Measurements from ENCODE around the gene GOLGA8J.
"Not testable (repeated sequence)": the region's sequence is repeated elsewhere in the genome, so short reads cannot be mapped to it uniquely, and the experiment has no call there.

The GOLGA8J gene, protein sequence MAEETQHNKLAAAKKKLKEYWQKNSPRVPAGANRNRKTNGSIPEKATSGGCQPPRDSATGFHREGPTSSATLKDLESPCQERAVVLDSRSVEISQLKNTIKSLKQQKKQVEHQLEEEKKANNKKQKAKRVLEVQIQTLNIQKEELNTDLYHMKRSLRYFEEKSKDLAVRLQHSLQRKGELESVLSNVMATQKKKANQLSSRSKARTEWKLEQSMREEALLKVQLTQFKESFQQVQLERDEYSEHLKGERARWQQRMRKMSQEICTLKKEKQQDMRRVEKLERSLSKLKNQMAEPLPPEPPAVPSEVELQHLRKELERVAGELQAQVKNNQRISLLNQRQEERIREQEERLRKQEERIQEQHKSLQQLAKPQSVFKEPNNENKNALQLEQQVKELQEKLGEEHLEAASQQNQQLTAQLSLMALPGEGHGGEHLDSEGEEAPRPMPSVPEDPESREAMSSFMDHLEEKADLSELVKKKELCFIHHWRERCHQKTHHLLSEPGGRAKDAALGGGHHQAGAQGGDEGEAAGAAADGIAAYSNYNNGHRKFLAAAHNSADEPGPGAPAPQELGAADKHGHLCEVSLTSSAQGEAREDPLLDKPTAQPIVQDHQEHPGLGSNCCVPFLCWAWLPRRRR

DNA sequence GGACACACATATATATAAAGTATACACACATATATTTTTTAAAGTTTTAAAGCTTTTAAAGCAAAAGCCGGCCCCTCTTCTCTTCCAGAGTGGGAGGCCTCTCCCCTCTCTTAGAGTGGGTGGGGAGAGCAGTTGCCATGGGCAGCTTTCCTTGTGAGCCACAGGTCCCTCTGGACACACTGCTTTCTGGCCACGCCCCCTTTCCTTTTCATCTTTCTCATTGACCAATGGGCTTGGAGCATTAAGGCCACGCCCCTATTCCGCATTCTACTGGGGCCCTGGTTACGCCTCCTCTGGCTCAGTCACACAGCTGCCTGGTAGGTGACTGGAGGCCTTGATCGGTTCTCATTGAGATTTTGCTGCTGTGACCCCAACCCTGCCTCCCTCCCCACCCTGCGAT lies at the start of gene GOLGA8J:
TSS of gene GOLGA8J (plus strand) at position 301 of the 400 bp plus-strand sequence. CDS start at position 399, 98 bp downstream.
- not testable (repeated sequence) for DNase-seq (ENCODE audit: extremely low read depth in 1 of 2, low read depth in 1 of 2)

DNA sequence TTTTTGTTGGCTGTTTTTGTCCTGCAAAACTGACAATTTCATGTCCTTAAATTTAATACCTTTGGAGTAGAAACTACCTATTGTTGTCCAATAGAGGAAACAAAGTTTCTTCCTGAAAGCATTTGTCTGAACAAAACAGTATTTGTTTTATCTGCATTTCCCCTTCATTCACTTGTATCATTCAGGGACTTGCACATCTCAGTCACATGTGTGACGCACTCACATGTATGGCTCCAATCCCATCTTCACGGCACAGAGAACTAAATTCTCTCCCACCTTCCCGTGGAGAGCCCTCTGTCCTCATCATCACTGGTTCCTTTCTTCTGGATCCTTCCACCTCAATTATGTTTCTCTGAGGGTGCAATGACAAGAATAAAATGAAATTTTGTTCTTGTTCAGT lies 49.5 kb upstream of the GOLGA8J start:
- no peak for DNase-seq (ENCODE audit: extremely low read depth in 1 of 2, low read depth in 1 of 2)

DNA sequence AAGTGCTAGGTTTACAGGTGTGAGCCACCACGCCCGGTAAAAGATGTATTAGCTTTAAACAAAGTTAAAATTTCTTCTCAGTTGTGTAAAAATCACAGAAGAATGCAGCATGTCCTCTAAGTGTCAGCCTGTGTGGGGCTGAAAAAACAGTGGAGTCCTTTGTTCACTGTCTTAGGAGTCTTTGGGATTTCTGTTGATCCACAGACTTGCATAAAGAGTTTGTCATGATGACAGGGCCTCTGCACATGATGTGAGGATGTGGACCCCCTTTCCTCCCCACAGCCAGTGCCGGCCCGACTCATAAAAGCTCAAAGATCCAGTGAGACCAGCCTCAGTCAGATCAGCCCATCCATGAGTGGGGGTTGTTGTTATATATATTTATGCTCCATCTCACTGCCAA lies 49.0 kb upstream of the GOLGA8J start:
- no peak for DNase-seq (ENCODE audit: extremely low read depth in 1 of 2, low read depth in 1 of 2)

DNA sequence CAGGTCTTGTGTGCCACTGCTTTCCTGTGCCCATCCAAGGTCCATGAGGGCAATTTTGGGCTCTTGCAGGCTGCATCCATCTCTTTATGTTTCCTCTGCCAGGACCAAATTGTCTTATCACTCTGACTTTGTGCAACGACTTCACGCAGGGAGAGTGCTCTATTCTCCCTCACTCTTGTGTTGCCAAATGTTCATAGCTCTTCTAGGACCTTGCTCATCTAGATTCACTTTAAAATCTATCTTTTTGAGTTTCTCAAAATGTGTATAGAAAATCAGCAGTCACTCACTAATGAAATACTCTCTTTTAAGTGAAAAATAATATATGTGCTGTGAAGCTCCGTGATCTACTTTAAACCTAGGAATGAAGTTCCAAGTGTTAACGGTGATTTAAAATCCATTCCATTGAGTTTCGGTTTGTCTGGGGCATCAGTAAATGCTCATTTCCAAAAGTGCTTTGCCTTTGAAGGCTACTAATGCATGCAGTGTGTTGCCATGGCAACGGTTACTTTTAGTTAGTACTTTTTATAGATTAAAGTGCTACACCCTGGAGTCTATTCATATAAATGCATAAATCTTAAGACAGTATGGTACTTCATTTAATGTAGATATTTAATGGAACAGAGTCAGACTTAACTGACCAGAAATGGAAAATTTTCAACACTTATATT lies 46.6 kb upstream of the GOLGA8J start:
- no peak for DNase-seq (ENCODE audit: extremely low read depth in 1 of 2, low read depth in 1 of 2)

DNA sequence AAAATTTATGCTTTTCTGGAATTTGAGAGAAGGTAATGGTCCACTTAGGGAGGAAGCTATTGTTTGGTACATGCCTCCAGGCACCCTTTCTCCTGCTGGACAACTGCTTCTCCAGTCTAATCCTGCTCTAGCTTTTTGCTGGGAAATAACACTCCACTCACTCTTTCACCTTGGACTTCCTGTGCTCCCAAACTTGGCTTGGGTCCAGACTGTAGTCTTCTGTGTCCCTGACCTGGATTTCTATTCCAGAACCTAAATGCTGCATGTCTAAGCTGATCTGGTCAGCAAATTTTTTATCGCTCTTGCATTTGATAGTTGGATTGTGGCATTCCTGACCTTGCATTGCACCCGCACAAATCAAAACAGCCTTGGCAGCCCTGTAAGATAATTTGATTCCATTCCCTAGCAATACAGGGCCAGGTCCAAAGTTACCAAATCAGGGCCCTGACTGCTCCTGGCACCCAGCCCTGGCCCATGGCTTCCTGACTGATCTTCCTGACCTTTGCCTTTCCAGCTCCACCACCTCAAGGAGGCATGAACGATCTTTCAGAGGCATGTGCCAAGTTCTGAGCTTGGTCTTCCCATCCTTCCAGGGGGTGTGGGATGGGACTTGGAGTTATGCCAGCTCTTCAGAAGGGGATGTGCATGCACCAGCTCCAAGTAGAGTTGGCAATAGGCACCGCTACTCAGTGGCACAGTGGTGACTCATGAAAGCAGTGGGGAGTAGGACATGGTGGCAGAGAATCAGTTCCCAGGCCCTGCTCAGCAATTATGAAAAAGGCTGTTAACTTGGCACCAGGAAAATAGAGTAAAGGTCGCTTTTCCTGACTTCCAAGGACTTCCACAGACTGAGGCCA lies 43.9 kb upstream of the GOLGA8J start:
- DNase-seq (ENCODE audit: extremely low read depth in 1 of 2, low read depth in 1 of 2): no peak

DNA sequence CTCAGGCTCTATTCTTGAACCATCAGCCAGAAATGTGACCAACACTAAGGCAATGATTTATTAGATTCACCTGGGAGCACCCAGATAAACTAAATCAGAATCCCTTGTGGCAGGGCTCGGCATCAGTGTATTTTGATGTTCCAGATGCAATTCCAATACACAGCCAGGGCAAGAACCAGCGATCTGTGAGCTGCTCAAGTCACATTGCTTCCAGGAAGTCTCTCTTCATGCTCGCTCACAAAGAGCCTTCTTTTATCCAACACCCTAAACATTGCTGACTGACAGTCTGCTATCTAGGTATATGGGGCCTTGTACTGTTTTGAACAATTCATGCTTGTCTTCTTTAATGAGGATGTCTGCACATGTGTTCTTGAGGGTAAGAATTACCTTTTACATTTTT lies 40.9 kb upstream of the GOLGA8J start:
- no peak for DNase-seq (ENCODE audit: extremely low read depth in 1 of 2, low read depth in 1 of 2)

DNA sequence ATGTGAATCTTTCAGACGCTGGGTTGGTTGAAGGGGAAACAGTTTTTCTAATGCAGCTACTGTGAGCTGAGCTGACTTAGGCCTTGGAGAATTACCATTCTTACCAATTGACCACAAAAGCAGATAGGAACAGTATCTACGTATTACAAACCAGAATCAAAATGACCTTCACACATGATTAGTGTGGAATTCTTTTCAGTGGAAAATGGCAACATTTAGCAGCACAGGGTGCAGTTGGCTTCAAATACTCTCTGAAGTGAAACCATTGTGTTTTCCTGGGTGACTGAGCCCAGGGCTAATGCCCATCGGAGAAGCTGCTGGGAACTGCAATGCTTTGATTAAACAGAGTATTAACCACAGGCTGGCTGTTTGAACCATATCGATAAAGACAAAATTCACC lies 40.2 kb upstream of the GOLGA8J start:
- DNase-seq (ENCODE audit: extremely low read depth in 1 of 2, low read depth in 1 of 2): no peak

DNA sequence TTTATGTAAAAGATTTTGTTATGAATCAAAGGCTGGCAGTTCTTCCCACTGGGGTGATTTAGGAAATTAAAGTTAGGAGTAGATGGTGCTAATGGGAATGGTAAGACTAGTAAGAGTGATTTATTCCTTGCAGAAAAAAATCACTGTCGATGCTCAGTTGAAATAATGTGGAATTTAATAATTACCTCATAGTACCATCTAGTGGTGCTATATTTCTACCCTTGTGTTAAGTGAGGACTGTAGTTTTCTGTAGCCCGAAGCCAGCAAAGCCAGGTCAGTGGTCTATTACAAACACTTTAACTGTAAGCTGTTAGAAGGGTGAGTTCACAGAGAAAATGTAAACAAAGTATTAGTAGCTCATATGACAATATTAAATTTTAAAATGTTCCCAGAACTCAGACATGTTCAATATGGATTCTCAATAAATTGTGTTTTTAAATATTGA lies 39.5 kb upstream of the GOLGA8J start:
- DNase-seq (ENCODE audit: extremely low read depth in 1 of 2, low read depth in 1 of 2): no peak

DNA sequence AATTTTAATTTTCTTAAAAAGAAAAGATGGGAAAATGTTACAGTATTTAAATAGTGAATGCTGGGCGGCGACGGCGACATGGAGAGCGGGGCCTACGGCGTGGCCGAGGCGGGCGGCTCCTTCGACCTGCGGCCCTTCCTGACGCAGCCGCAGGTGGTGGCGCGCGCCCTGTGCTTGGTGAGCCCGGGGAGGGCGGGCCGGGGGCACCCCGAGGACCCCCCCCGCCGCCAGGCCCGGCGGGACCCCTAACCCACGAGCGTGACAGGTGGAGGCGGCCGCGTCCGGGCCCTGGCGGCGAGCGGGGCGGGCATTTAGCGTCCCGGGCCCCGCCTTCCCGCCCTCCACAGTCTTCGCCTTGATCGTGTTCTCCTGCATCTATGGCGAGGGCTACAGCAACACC lies 38.4 kb upstream of the GOLGA8J start:
- DNase-seq (ENCODE audit: extremely low read depth in 1 of 2, low read depth in 1 of 2): no peak

DNA sequence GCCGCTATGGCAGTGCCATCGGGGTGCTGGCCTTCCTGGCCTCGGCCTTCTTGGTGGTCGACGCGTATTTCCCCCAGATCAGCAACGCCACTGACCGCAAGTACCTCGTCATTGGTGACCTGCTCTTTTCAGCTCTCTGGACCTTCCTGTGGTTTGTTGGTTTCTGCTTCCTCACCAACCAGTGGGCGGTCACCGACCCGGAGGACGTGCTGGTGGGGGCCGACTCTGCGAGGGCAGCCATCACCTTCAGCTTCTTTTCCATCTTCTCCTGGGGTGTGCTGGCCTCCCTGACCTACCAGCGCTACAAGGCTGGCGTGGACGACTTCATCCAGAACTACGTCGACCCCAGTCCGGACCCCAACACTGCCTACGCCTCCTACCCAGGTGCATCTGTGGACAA lies 37.9 kb upstream of the GOLGA8J start:
- not testable (repeated sequence) for DNase-seq (ENCODE audit: extremely low read depth in 1 of 2, low read depth in 1 of 2)

DNA sequence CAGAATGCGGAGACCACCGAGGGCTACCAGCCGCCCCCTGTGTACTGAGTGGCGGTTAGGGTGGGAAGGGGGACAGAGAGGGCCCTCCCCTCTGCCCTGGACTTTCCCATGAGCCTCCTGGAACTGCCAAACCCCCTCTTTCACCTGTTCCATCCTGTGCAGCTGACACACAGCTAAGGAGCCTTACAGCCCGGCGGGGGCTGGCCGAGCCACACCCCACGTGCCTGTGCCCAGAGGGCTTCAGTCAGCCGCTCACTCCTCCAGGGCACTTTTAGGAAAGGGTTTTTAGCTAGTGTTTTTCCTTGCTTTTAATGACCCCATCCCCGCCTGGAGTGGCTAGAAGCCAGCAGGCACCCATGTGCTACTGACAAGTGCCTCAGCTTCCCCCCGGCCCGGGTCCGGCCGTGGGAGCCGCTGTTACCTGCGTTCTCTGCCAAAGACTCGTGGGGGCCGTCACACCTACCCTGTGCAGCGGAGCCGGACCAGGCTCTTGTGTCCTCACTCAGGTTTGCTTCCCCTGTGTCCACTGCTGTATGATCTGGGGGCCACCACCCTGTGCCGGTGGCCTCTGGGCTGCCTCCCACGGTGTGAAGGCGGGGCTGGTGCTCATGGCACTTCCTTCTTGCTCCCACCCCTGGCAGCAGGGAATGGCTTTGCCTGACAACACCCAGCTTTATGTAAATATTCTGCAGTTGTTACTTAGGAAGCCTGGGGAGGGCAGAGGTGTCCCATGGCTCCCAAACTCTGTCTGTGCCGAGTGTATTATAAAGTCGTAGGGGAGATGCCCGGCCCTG lies 37.3 kb upstream of the GOLGA8J start:
- DNase-seq (ENCODE audit: extremely low read depth in 1 of 2, low read depth in 1 of 2): not testable (repeated sequence)

DNA sequence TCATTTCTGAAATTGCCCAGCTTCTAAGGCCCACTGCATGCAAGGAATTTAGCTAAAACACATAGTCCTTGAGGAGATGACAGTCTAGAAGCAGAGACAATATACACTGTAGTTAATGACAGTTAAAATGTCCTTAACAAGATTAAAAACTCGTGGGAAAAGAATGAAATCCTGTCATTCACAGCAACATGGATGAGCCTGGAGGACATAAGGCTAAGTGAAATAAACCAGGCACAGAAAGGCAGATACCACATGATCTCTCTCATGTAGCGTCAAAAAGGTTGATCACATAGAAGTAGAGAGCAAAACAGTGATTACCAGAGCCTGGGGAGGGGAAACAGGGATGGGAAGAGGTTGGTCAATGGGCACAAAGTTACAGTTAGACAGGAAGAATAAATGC lies 36.3 kb upstream of the GOLGA8J start:
- DNase-seq (ENCODE audit: extremely low read depth in 1 of 2, low read depth in 1 of 2): no peak

DNA sequence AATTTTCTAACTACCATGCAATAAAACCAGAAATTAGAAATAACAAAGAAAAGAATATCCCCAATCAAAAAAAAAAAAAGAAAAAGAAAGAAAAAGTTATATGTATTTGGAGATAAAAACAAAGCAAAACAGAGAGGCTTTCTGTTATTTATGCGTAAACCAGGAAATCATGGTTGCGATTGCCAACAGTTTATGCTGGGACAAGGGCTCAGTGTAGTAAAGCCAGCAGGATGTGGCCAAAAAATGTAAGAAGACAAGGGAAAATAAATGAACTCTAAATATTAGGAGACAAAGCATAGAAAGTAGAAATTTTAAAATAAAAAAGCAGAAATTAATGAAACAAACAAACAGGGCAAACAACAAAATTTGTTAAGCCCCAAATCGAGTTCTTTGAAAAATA lies 27.2 kb upstream of the GOLGA8J start:
- no peak for DNase-seq (ENCODE audit: extremely low read depth in 1 of 2, low read depth in 1 of 2)

DNA sequence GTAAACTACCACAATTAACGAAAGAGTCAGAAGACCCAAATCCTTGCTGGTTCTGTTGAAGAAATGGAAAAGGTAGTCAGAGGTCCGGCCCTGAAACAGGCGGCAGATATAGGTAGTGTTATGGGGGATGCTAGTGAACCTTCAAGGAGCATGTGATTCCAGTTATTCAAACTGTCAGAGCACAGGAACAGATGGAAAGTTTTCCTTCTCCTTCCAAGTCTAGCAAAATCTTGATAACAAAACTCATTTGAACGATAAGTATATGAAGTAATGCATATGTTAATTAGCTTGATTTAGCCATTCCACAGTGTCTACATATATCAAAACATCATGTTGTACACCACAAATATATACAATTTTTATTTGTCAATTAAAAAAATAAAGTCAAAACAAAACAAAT lies 26.6 kb upstream of the GOLGA8J start:
- no peak for DNase-seq (ENCODE audit: extremely low read depth in 1 of 2, low read depth in 1 of 2)

DNA sequence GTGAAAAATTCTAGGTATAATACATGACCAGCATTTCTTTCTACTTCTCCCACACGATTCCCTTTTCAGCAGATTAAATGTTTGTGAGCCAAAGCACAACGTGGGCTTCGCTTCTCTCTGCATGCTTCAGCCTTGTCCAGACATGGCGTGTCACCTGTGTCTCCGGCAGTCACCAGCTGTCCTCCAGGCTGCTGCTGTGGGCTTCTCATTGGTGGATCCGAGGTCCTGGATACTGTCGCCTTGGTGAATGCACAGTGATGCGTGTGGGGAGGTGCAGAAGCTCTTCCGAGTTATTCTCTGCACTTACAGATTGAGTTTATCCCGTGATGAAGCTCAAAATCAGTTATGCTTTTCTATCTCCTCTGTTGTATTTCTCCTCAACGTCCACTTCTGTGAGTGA lies 23.0 kb upstream of the GOLGA8J start:
- DNase-seq (ENCODE audit: extremely low read depth in 1 of 2, low read depth in 1 of 2): no peak

DNA sequence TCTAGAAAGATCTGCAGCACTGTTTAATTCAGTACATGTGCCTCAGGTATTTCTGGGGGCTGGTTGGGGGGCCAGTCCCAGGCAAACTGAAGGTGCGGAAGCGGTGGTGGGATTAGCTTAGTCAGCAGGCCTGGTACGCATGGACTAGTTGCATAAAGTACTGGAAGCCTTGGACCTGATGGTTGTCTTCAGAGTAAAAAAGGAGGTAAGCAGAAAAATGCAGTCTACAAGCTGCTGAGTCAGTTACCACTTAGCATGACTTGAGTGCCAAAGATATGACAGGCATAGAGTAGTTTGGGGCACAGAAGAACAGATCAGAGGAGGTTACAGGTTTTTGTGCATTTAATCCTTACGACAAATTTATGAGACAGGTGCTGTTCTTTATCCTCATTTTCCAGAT lies 19.9 kb upstream of the GOLGA8J start:
- no peak for DNase-seq (ENCODE audit: extremely low read depth in 1 of 2, low read depth in 1 of 2)

DNA sequence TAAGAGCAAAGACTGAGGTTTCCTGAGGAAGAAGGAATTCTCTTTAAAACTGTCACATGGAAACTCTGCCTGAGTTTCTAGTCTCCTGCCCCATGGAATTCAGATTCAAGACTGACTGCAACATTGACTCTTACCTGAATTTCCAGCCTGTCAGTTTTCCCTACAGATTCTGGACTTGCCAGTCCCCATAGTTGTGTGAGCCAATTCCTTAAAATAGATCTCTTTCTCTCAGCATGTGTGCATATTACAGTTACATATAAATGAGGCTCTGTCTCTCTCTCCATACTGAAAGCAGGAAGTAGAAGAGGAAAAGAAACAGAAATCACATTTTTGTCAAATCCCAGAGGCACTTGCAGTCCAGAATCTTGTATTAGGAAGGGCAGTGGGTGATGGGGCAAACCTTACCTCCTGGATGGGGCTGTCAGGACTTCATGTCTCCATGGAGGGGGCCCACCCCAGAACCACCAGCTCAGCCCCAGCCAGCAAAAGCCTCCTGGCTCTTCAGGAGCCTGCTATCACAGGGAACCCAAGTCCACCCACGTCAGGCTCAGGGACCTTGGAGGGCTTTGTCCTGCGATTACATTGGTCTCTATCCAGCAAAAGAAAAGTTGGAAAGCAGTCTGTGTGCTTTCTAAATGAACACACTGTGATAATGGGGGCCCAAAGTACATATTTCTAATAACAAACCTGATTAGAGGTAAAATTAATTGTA lies 18.8 kb upstream of the GOLGA8J start:
- DNase-seq (ENCODE audit: extremely low read depth in 1 of 2, low read depth in 1 of 2): no peak

DNA sequence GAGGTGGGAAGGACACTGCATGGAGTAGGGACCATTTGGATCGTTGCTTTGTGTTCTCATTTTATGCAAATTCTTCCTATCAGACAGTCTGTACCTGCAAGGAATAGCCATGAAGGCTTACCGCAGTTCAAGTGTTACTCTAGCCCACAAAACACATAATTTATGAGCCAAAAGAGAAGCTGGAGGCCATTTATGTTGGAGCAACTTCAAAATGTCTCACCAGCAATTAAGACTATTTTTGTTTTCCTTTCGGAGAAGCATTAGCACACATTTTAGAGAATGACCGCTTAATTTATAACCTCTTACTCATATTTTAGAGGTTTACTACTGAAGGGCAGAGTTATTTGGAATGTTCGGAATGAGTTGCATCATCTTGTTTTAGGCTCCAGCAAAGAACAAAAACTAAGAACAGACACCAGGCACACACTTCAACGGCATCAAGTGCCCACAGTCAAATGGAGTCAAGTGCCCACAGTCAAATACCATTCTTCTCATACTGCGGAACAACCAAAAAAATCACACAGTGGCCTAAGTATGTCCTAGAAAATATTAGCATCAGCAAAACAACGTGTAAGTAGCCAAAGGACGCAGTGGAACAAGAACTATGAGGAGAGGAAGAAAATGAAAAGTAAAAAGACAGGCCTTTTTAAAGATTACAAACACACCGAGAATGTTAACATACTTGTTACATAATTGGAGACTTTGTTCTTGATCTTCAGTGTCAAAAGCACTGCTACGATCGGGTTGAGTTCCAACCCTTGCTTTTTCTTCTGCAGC lies 17.5 kb upstream of the GOLGA8J start:
- DNase-seq (ENCODE audit: extremely low read depth in 1 of 2, low read depth in 1 of 2): no peak

DNA sequence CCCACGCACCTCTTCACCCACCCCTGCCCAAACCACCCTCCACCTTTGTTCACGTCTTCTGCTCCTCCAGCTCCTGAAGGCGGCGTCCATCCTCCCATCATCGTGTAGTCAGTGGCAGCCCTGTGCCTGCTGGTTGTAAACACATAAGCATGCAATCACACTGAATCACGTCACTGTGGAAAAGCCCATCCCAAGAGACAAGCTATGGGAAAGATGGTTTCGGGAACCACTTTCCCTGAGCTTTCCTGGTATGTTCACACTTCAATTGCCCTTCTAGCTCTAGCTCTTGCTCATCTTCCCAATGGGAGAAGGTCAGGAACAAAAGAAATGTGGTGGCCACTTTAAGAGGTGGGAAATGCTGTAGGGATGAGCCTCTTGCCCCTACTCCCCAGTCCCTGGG lies 14.4 kb upstream of the GOLGA8J start:
- no peak for DNase-seq (ENCODE audit: extremely low read depth in 1 of 2, low read depth in 1 of 2)

All from stimulated activated CD8-positive, alpha-beta memory T cell treated with anti-CD3 and anti-CD28 coated beads, Interleukin-7, amount 100 ng/mL, for 48 hours (primary cell).